ENCODE measurements around the gene HSD17B11.

The HSD17B11 gene

DNA sequence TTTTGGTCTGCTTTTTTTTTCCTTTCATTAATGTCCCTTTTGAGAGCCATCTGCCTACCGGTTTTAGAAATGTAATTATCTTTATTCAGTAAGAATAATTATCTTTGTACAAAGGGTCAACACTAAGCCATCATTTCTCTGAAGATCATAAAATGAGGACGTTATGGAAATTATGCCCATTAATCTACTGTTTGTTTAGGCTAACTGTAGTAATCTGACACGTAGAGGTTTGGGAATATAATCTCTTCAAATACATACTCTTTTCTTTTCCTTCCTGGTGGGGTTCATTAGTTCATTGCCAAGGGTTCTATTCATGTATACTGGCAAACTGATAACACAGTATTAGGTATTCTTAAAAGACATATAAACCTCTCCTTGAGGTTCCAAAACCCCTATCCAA is 64.5 kb downstream of the HSD17B11 start:
- TF ChIP-seq, protein P1, sequence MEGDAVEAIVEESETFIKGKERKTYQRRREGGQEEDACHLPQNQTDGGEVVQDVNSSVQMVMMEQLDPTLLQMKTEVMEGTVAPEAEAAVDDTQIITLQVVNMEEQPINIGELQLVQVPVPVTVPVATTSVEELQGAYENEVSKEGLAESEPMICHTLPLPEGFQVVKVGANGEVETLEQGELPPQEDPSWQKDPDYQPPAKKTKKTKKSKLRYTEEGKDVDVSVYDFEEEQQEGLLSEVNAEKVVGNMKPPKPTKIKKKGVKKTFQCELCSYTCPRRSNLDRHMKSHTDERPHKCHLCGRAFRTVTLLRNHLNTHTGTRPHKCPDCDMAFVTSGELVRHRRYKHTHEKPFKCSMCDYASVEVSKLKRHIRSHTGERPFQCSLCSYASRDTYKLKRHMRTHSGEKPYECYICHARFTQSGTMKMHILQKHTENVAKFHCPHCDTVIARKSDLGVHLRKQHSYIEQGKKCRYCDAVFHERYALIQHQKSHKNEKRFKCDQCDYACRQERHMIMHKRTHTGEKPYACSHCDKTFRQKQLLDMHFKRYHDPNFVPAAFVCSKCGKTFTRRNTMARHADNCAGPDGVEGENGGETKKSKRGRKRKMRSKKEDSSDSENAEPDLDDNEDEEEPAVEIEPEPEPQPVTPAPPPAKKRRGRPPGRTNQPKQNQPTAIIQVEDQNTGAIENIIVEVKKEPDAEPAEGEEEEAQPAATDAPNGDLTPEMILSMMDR (IDR thresholded peaks at IDR 0.05), result no peak

- TF ChIP-seq, protein P1 (IDR thresholded peaks at IDR 0.05), result no peak
Measured at GRCh38 chr4:87322754-87323153, 68.2 kb downstream of the HSD17B11 start, which contains the start of gene HSD17B13. Gene HSD17B13, minus strand, starts transcription at chr4:87322882. Its CDS starts 41 bp downstream, at chr4:87322841.

- TF ChIP-seq, protein P1 (IDR thresholded peaks at IDR 0.05), result no peak
Measured at GRCh38 chr4:87321888-87322287, 69.1 kb downstream of the HSD17B11 start.

DNA sequence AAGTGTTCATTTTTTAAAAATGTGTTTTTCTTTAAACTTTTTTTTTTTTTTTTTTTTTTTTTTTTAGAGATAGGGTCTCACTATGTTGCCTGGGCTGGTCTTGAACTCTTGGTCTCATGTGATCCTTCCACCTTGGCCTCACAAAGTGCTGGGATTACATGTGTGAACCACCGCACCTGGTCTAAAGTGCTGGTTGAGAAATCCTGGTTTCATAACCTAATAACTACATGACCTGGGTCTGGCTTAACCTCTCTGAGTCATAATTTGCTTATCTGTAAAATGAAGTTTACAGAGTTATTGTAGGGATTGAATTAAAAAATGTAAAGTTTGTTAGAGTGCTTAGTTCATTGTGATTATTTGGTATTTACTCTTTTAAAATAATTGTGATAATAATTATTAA is 73.5 kb downstream of the HSD17B11 start:
- TF ChIP-seq, protein P1 (IDR thresholded peaks at IDR 0.05), result no peak

GRCh38 chr4:87316961-87317360 is 74.0 kb downstream of the HSD17B11 start:
- TF ChIP-seq, protein P1 (IDR thresholded peaks at IDR 0.05), result no peak

DNA sequence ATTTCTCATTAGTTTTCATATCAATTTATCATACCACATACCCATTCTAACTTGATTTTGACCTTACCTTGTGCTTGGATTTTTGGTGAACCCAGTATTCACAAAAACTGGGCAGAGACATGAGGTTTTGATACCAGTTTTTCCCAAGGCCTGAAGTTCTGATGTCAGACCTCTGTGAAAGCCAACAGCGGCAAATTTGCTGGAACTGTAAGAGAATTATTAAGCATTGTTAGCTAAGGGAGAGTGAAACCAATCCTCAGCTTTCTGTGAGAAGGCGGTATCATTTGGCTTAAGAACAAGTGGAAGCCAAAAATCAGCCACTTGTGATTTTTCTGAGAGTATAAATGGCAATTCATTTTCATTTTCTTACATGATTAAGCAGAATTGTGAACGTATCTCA is 77.2 kb downstream of the HSD17B11 start:
- TF ChIP-seq, protein P1 (IDR thresholded peaks at IDR 0.05), result no peak

GRCh38 chr4:87311684-87312083 is 79.3 kb downstream of the HSD17B11 start:
- TF ChIP-seq, protein P1 (IDR thresholded peaks at IDR 0.05), result no peak

DNA sequence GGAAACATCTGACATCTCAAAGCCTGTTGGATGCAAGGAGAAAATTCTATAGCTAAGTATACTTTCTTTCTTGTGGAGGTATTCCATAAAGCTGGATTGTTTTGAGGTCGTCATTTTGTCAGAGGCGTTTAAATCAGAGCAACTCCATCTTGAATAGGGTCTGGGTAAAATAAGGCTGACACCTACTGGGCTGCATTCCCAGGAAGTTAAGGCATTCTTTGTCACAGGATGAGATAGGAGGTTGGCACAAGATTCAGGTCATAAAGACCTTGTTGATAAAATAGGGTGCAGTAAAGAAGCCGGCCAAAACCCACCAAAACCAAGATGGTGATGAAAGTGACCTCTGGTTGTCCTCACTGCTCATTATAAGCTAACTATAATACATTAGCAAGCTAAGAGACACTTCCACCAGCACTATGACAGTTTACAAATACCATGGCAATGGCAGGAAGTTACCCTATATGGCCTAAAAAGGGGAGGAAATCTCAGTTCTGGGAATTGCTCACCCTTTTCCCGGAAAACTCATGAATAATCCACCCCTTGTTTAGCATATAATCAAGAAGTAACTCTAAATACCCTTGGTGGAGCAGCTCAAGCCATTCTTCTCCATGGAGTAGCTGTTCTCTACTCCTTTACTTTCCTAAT is 80.2 kb downstream of the HSD17B11 start:
- TF ChIP-seq, protein P1 (IDR thresholded peaks at IDR 0.05), result no peak

Measured in LNCAP (cell line).